ENCODE results near the gene RAMP3.

Gene RAMP3

DNA sequence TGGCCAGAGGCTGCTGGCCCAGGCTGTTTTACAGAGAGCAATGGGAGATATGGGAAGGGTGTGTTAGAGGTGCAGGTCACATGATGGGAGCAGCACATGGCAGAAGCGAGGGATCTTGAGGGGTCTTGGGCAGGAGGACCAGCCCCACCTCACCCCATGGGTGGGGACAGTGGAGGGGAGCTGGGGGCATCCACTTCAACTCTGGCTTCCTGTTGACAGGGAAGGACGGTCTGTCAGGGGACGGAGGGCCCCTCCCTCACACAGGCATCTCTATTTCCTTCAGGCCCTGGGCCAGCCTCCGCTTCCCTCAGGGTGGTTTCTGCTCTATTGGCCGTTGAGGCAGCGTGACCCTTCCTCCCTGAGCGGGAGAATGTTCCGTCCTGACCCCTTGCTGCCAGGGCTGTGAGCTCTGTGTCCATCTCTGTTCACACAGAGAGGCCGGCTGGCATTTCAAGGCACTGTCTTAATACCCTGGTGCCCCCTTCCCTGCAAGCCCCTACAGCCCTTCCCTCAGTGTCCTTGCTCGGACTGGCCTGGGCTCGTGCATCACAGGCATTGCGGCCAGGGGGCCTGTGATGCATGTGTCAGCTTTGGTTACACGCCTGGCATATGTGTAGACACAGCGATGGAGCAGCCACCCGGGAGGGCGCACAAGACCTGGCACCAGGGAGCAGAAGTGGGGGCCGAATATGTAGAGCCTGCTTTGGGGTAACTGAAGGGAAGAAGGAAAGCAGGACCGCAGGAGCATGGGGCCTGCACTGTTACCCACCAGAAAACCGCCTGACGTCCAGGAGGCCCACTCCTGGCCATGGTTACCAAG, 31.8 kb downstream of the RAMP3 start:
- Histone ChIP-seq H3K36me3 (ENCODE audit: control insufficient read depth, insufficient read depth, low read length) (no peaks in the 10 kb centered on the region), H3K27me3 (replicated peaks; ENCODE audit: control insufficient read depth, insufficient read depth, low read length) (no peaks in the 10 kb centered on the region), H3K4me3 (replicated peaks; ENCODE audit: low read depth, low read length) (no peak overlapping the region)
- no peak for DNase-seq (ENCODE audit: extremely low read depth, insufficient read length)
- TF ChIP-seq, protein P1, sequence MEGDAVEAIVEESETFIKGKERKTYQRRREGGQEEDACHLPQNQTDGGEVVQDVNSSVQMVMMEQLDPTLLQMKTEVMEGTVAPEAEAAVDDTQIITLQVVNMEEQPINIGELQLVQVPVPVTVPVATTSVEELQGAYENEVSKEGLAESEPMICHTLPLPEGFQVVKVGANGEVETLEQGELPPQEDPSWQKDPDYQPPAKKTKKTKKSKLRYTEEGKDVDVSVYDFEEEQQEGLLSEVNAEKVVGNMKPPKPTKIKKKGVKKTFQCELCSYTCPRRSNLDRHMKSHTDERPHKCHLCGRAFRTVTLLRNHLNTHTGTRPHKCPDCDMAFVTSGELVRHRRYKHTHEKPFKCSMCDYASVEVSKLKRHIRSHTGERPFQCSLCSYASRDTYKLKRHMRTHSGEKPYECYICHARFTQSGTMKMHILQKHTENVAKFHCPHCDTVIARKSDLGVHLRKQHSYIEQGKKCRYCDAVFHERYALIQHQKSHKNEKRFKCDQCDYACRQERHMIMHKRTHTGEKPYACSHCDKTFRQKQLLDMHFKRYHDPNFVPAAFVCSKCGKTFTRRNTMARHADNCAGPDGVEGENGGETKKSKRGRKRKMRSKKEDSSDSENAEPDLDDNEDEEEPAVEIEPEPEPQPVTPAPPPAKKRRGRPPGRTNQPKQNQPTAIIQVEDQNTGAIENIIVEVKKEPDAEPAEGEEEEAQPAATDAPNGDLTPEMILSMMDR (IDR thresholded peaks at IDR 0.05; ENCODE audit: insufficient read depth, low read length, poor library complexity, severe bottlenecking) = no peak

- TF ChIP-seq, protein P1 (IDR thresholded peaks at IDR 0.05; ENCODE audit: insufficient read depth, low read length, poor library complexity, severe bottlenecking) = no peak
- H3K27me3 ChIP-seq (replicated peaks; ENCODE audit: control insufficient read depth, insufficient read depth, low read length) = no peaks in the 10 kb centered on the region
- no peak for DNase-seq (ENCODE audit: extremely low read depth, insufficient read length)
- H3K36me3 ChIP-seq (ENCODE audit: control insufficient read depth, insufficient read depth, low read length) = no peaks in the 10 kb centered on the region
- H3K4me3 ChIP-seq (replicated peaks; ENCODE audit: low read depth, low read length) = no peak overlapping the region
Measured at GRCh38 chr7:45190406-45191165, 33.0 kb downstream of the RAMP3 start.

- TF ChIP-seq, protein P1 (IDR thresholded peaks at IDR 0.05; ENCODE audit: insufficient read depth, low read length, poor library complexity, severe bottlenecking) = no peak
- Histone ChIP-seq H3K36me3 (ENCODE audit: control insufficient read depth, insufficient read depth, low read length) (no peaks in the 10 kb centered on the region), H3K4me3 (replicated peaks; ENCODE audit: low read depth, low read length) (no peak overlapping the region), H3K27me3 (replicated peaks; ENCODE audit: control insufficient read depth, insufficient read depth, low read length) (no peaks in the 10 kb centered on the region)
- DNase-seq (ENCODE audit: extremely low read depth, insufficient read length) = no peak
Measured at GRCh38 chr7:45191396-45191795, 33.8 kb downstream of the RAMP3 start.

DNA sequence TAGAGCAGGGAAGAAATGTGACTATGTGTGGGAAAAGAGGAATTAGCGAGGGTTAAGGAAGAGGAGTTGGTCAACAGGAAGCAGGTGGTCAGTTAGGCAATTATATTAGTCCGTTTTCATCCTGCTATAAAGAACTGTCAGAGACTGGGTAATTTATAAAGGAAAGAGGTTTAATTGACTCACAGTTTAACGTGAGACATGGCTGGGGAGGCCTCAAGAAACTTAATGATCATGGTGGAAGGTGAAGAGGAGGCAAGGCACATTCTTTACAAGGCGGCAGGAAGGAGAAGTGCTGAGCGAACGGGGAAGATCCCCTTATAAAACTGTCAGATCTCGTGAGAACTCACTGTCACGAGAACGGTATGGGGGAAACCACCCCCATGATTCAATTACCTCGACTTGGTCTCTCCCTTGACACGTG, 35.0 kb downstream of the RAMP3 start:
- Histone ChIP-seq H3K36me3 (ENCODE audit: control insufficient read depth, insufficient read depth, low read length) (no peaks in the 10 kb centered on the region), H3K4me3 (replicated peaks; ENCODE audit: low read depth, low read length) (no peak overlapping the region), H3K27me3 (replicated peaks; ENCODE audit: control insufficient read depth, insufficient read depth, low read length) (no peaks in the 10 kb centered on the region)
- TF ChIP-seq, protein P1 (IDR thresholded peaks at IDR 0.05; ENCODE audit: insufficient read depth, low read length, poor library complexity, severe bottlenecking) = no peak
- DNase-seq (ENCODE audit: extremely low read depth, insufficient read length) = no peak

DNA sequence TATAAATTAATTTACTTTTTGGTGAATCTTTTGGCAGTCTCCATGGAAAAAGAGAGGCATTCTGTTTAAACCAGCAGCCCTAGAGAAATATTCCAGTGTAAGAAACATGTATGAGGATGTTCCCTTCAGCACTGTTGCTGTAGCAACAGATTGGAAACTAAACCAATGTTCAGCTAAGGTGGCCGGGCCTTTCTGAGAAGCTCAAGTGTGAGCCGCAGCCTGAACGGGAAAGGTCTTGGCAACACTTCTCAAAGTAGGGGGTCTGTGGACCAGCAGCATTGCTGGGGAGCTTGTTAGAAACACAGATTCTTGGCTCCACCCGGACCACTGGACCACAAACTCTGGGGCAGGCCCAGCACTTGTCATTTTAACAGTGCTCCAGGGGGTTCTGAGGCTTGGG, 36.2 kb downstream of the RAMP3 start:
- Histone ChIP-seq H3K36me3 (ENCODE audit: control insufficient read depth, insufficient read depth, low read length) (no peaks in the 10 kb centered on the region), H3K4me3 (replicated peaks; ENCODE audit: low read depth, low read length) (no peak overlapping the region), H3K27me3 (replicated peaks; ENCODE audit: control insufficient read depth, insufficient read depth, low read length) (no peaks in the 10 kb centered on the region)
- no peak for DNase-seq (ENCODE audit: extremely low read depth, insufficient read length)
- TF ChIP-seq, protein P1 (IDR thresholded peaks at IDR 0.05; ENCODE audit: insufficient read depth, low read length, poor library complexity, severe bottlenecking) = no peak

Measured in GM06990 (cell line).